HepG2 (cell line): ENCODE results near the gene COMMD2. TPM values are rescaled to one million over a fixed set of nuclear protein-coding genes. Genes with fewer than 3 reads are reported as not detected.

Experiments
- ASH2L ChIP-seq: fragments of 300-600, 200-600 bp; sonication (generic); IDR thresholded peaks from 2 replicates; pipeline ENCODE4 v1.7.0; 2017; ENCODE audit warnings: low read depth, mild to moderate bottlenecking, moderate library complexity, mixed read lengths, low read length; ENCODE audit not compliant: insufficient read length
- CHD2 ChIP-seq: IDR thresholded peaks from 2 replicates; pipeline ENCODE4 v1.6.1; 2011; ENCODE audit warnings: low read depth, low read length, improper control_type of control experiment
- CREBL2 ChIP-seq: sonication (generic); formaldehyde crosslinking; IDR thresholded peaks from 2 replicates; pipeline ENCODE4 v1.8.1; 2023; ENCODE audit warnings: missing genetic modification reagents, mild to moderate bottlenecking, borderline replicate concordance
- GMEB2 ChIP-seq: IDR thresholded peaks from 2 replicates; pipeline ENCODE4 v1.6.1; 2016; ENCODE audit warnings: missing biosample characterization, missing genetic modification reagents, low read depth
- HIC2 ChIP-seq: sonication (generic); formaldehyde crosslinking; IDR thresholded peaks from 2 replicates; pipeline ENCODE4 v1.9.0; 2022; ENCODE audit warnings: low read depth, missing genetic modification reagents
- IRX3 ChIP-seq: sonication (generic); formaldehyde crosslinking; IDR thresholded peaks from 2 replicates; pipeline ENCODE4 v1.8.1; 2023; ENCODE audit warnings: mild to moderate bottlenecking, low read depth, missing genetic modification reagents, borderline replicate concordance
- MEIS2 ChIP-seq: sonication (generic); formaldehyde crosslinking; IDR thresholded peaks from 2 replicates; pipeline ENCODE4 v1.9.0; 2021; ENCODE audit warnings: mild to moderate bottlenecking, missing genetic modification reagents
- PCBP1 ChIP-seq: fragments of 200-400 bp; formaldehyde crosslinking; IDR thresholded peaks from 2 replicates; pipeline ENCODE4 v1.6.1; 2017; ENCODE audit warnings: mild to moderate bottlenecking, low read depth, low read length, borderline replicate concordance
- SAFB2 ChIP-seq: sonication (generic); formaldehyde crosslinking; IDR thresholded peaks from 2 replicates; pipeline ENCODE4 v1.5.1; 2020; ENCODE audit warnings: missing genetic modification reagents, low read depth, mild to moderate bottlenecking, borderline replicate concordance
- SP140L ChIP-seq: sonication (generic); formaldehyde crosslinking; IDR thresholded peaks from 2 replicates; pipeline ENCODE4 v1.4.0; 2020; ENCODE audit warnings: missing genetic modification reagents, borderline replicate concordance
- ZBTB10 ChIP-seq: sonication (generic); formaldehyde crosslinking; IDR thresholded peaks from 2 replicates; pipeline ENCODE4 v1.4.0; 2020; ENCODE audit warnings: missing genetic modification reagents, borderline replicate concordance
- ZBTB7B ChIP-seq: sonication (generic); formaldehyde crosslinking; IDR thresholded peaks from 2 replicates; pipeline ENCODE4 v1.4.0; 2020; ENCODE audit warnings: missing genetic modification reagents
- ZNF275 ChIP-seq: sonication (generic); formaldehyde crosslinking; IDR thresholded peaks from 2 replicates; pipeline ENCODE4 v1.8.0; 2022; ENCODE audit warnings: missing genetic modification reagents, mild to moderate bottlenecking, inconsistent platforms, borderline replicate concordance
- ZNF292 ChIP-seq: sonication (generic); formaldehyde crosslinking; IDR thresholded peaks from 2 replicates; pipeline ENCODE4 v1.8.1; 2022; ENCODE audit warnings: mild to moderate bottlenecking, low read depth, missing genetic modification reagents, borderline replicate concordance
- ZNF33A ChIP-seq: sonication (generic); formaldehyde crosslinking; IDR thresholded peaks from 2 replicates; pipeline ENCODE4 v1.5.1; 2020; ENCODE audit warnings: missing genetic modification reagents, mild to moderate bottlenecking, moderate library complexity, borderline replicate concordance
- ZNF530 ChIP-seq: sonication (generic); formaldehyde crosslinking; IDR thresholded peaks from 2 replicates; pipeline ENCODE4 v1.5.0; 2020; ENCODE audit warnings: low read depth, mild to moderate bottlenecking, missing genetic modification reagents
- ZNF550 ChIP-seq: sonication (generic); formaldehyde crosslinking; IDR thresholded peaks from 2 replicates; pipeline ENCODE4 v1.4.0; 2020; ENCODE audit warnings: mild to moderate bottlenecking, missing genetic modification reagents, borderline replicate concordance
- ZNF841 ChIP-seq: sonication (generic); formaldehyde crosslinking; IDR thresholded peaks from 2 replicates; pipeline ENCODE4 v1.8.1; 2023; ENCODE audit warnings: missing genetic modification reagents, borderline replicate concordance
- polyA plus RNA-seq, 8 experiments: library from polyadenylated mRNA; depleted of rRNA in 3 of 8; stranded (reverse) in 7 of 8; unstranded in 1 of 8; fragments of >200 nt; fragmentation: Illumina TruSeq in 4 of 8; extraction: Trizol in 4 of 8; gene quantifications; 2 replicates each; pipeline versions ENCODE4 v1.2.1 to v1.2.3, GENCODE V29; 2011 to 2016; ENCODE audit warnings: low read depth in 4 of 8, missing spikeins in 1 of 8, mixed read lengths in 1 of 8; ENCODE audit not compliant: insufficient read depth in 1 of 8
- total RNA-seq, 5 experiments: library from RNA; depleted of rRNA; stranded (reverse); fragments of >200 nt; fragmentation: Illumina TruSeq; extraction: Trizol; gene quantifications; 2 replicates each; pipeline ENCODE4 v1.2.3, GENCODE V29; 2016; ENCODE audit warnings: low read depth in 1 of 5

COMMD2 gene
- total and polyA plus RNA-seq, 2 of the 13 experiments (the other 11 are each of a cell fraction or from before 2014, with no cell fraction given): 33.0 to 57.6 TPM

GRCh38 chr3:149713730-149714654, 38.3 kb downstream of the COMMD2 start (continued):
- TF ChIP-seq ZNF275 (CRISPR knock-in tag): no peak
- no peak for TF ChIP-seq CHD2
- TF ChIP-seq HIC2 (CRISPR knock-in tag): peak; percentile 85
- TF ChIP-seq ZBTB7B: peak; percentile 80
- no peak for TF ChIP-seq GMEB2 (CRISPR knock-in tag)
- TF ChIP-seq SP140L (CRISPR knock-in tag): no peak
- no peak for TF ChIP-seq ZNF841 (CRISPR knock-in tag)
- no peak for TF ChIP-seq MEIS2
- TF ChIP-seq ZNF33A (CRISPR knock-in tag): no peak
- no peak for TF ChIP-seq ASH2L
- no peak for TF ChIP-seq PCBP1
- no peak for TF ChIP-seq IRX3 (CRISPR knock-in tag)
- TF ChIP-seq ZNF550: no peak
- TF ChIP-seq ZNF530 (CRISPR knock-in tag): no peak
- peak; percentile 89 for TF ChIP-seq ZNF292
- TF ChIP-seq ZBTB10 (CRISPR knock-in tag): no peak
- 0 out of 2 replicates have a peak, but pooled peaks have one; percentile 60 for TF ChIP-seq SAFB2 (CRISPR knock-in tag)
- TF ChIP-seq CREBL2 (CRISPR knock-in tag): no peak
